Nucleus accumbens (tissue), 56 donors: ENCODE measurements around the gene PCCB.
"Not testable (repeated sequence)": the region's sequence is repeated elsewhere in the genome, so short reads cannot be mapped to it uniquely, and the experiment has no call there.

Experiments
- DNase-seq, 56 donors: peaks; one replicate each; lab custom pipeline; 2025; lab: John Stamatoyannopoulos, UW

The PCCB gene

GRCh38 chr3:136311261-136311660, 61.1 kb downstream of the PCCB start:
- DNase-seq, result no peak

- DNase-seq, result no peak
Measured at GRCh38 chr3:136311968-136312367, 61.8 kb downstream of the PCCB start.

GRCh38 chr3:136326316-136326715, 76.2 kb downstream of the PCCB start:
- no peak for DNase-seq

- no peak for DNase-seq
Measured at GRCh38 chr3:136327671-136328070, 77.5 kb downstream of the PCCB start.

GRCh38 chr3:136329593-136329992, 79.5 kb downstream of the PCCB start:
- no peak for DNase-seq

- no peak for DNase-seq
Measured at GRCh38 chr3:136330900-136331299, 80.8 kb downstream of the PCCB start.

GRCh38 chr3:136332302-136332701, 82.2 kb downstream of the PCCB start:
- DNase-seq, result no peak

GRCh38 chr3:136332776-136333175, 82.6 kb downstream of the PCCB start:
- no peak for DNase-seq

- no peak for DNase-seq
Measured at GRCh38 chr3:136334209-136334608, 84.1 kb downstream of the PCCB start.

GRCh38 chr3:136334726-136335125, 84.6 kb downstream of the PCCB start:
- DNase-seq, result not testable (repeated sequence)

- DNase-seq, result no peak
Measured at GRCh38 chr3:136336329-136337100, 86.4 kb downstream of the PCCB start.

GRCh38 chr3:136343446-136343845, 93.3 kb downstream of the PCCB start:
- DNase-seq, result no peak

- DNase-seq, result peak in 12 of 56 donors; percentile 1 to 83 (median 9)
Measured at GRCh38 chr3:136343873-136344555, 93.9 kb downstream of the PCCB start.

- no peak for DNase-seq
Measured at GRCh38 chr3:136346486-136346885, 96.3 kb downstream of the PCCB start.

- DNase-seq, result no peak
Measured at GRCh38 chr3:136350132-136350531, 100.0 kb downstream of the PCCB start.

- no peak for DNase-seq
Measured at GRCh38 chr3:136350557-136350956, 100.4 kb downstream of the PCCB start.

- no peak for DNase-seq
Measured at GRCh38 chr3:136351351-136351750, 101.2 kb downstream of the PCCB start.

- no peak for DNase-seq
Measured at GRCh38 chr3:136351905-136352304, 101.8 kb downstream of the PCCB start.

- DNase-seq, result no peak
Measured at GRCh38 chr3:136353461-136353860, 103.3 kb downstream of the PCCB start.

- DNase-seq, result no peak
Measured at GRCh38 chr3:136366289-136366688, 116.1 kb downstream of the PCCB start.

GRCh38 chr3:136375800-136376199, 125.7 kb downstream of the PCCB start:
- not testable (repeated sequence) for DNase-seq

GRCh38 chr3:136377508-136377907, 127.4 kb downstream of the PCCB start:
- peak in 2 of 56 donors; percentile 3 to 14 for DNase-seq
